Calu3 (cell line): ENCODE results near the gene ASGR1. TPM values are rescaled to one million over a fixed set of nuclear protein-coding genes. Genes with fewer than 3 reads are reported as not detected.
A peak's percentile ranks its signal among the peaks of the same experiment; 100 is the strongest.

Source experiments
- BruUV-seq: library from RNA; stranded (reverse); fragments of 400-500 nt; replicated peaks from 2 replicates; lab custom pipeline; 2021; lab: Mats Ljungman, UMichigan
- CTCF ChIA-PET: fragments of 300-600 bp; sonication (Branson Sonifier 250); formaldehyde crosslinking; loops from one replicate; lab custom pipeline; 2022; ENCODE audit warnings: antibody characterized with exemption; lab: Charles Lee
- DNase-seq: peaks from one replicate; pipeline ENCODE4 v3.0.0; 2022
- H3K27ac Mint-ChIP-seq: one replicate; pipeline ENCODE4 v1.8.0; 2022; ENCODE audit warnings: mixed read lengths; ENCODE audit not compliant: unreplicated experiment
- H3K27me3 Mint-ChIP-seq: one replicate; pipeline ENCODE4 v1.8.0; 2022; ENCODE audit warnings: mixed read lengths; ENCODE audit not compliant: unreplicated experiment
- H3K36me3 Mint-ChIP-seq: one replicate; pipeline ENCODE4 v1.8.0; 2022; ENCODE audit warnings: mild to moderate bottlenecking, moderate library complexity, mixed read lengths; ENCODE audit not compliant: insufficient read depth, unreplicated experiment
- H3K4me1 Mint-ChIP-seq: one replicate; pipeline ENCODE4 v1.8.0; 2022; ENCODE audit warnings: mild to moderate bottlenecking, low read depth, mixed read lengths; ENCODE audit not compliant: unreplicated experiment
- H3K4me3 Mint-ChIP-seq: one replicate; pipeline ENCODE4 v1.8.0; 2022; ENCODE audit warnings: mild to moderate bottlenecking, low read depth, moderate library complexity, mixed read lengths; ENCODE audit not compliant: unreplicated experiment
- H3K9me3 Mint-ChIP-seq: one replicate; pipeline ENCODE4 v1.8.0; 2022; ENCODE audit warnings: low read depth, mixed read lengths; ENCODE audit not compliant: unreplicated experiment
- CTCF ChIP-seq: fragments of 200-600 bp; IDR thresholded peaks from one replicate; pipeline ENCODE4 v1.8.0; 2022; ENCODE audit warnings: antibody characterized with exemption; ENCODE audit not compliant: unreplicated experiment
- intact Hi-C: fragments of 100-400 bp; cut with micrococcal nuclease; formaldehyde crosslinking; loops from one replicate; pipeline ENCODE4 v1.10.0; 2022; ENCODE audit not compliant: unreplicated experiment
- total RNA-seq: library from RNA; stranded (reverse); gene quantifications from 2 replicates; pipeline ENCODE4 v1.2.3, GENCODE V29; 2022

The ASGR1 gene
- total RNA-seq, 1 experiment from 2014 or later: 0.26 TPM

DNA sequence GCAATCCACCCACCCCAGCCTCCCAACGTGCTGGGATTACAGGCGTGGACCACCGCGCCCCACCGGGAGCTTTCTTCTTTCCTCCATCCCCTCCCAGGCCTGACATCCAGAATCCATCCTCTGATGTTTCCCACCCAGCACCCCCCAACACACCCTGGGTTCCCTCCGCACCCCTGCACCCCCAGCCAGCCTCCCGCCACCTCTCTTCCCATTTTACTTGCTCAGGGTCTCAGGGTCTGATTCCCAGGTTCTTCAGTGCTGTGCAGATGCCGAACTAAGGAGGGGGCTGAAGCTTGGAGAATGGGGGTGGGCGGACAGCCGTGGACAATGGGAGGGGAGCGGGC, 225 bp downstream of the ASGR1 start:
- BruUV-seq: no TSS peak
- intact Hi-C loops: no loop called here
- no peak overlapping the region for H3K4me3 Mint-ChIP-seq
- TF ChIP-seq CTCF: no peak
- H3K27ac Mint-ChIP-seq: no peak overlapping the region
- no peaks in the 10 kb centered on the region for H3K27me3 Mint-ChIP-seq
- CTCF ChIA-PET: interaction anchor here (1.1 to 2.6 kb wide), 2 partner anchors 17 to 133 kb away, joined by 4 to 20 read pairs; no protein-coding TSS in a partner anchor
- no peak for DNase-seq
- peaks cover 6% of the 10 kb centered on the region for H3K4me1 Mint-ChIP-seq
- H3K9me3 Mint-ChIP-seq: no peaks in the 10 kb centered on the region
- H3K36me3 Mint-ChIP-seq: peaks cover 7% of the 10 kb centered on the region

DNA sequence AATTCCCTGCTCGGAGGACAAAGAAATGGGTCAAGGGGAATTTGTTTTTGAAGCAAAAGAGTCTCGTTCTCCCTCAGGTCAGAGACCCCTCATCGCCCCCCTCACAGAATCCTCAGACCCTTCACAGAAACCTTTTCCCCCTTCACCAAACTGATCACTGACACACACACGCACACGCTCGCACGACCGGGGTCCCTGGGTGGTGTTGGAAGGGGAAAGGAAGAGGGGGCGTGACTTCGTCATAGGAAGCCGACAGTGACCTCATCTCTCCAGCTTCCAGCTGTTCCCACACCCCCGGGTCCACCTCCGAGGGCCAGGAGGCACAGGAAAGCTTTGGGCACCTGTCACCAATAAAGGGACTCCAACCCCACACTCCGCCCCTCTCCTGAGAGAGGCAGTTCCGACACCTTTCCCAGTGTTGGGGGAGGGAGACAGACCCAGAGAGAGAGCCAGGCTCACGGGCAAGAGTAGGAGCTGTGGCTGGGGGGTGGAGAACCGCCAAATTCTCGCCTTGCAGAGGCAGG, 1.2 kb downstream of the ASGR1 start:
- no peaks in the 10 kb centered on the region for H3K27me3 Mint-ChIP-seq
- H3K27ac Mint-ChIP-seq: no peak overlapping the region
- peaks cover 7% of the 10 kb centered on the region for H3K36me3 Mint-ChIP-seq
- no peak overlapping the region for H3K4me3 Mint-ChIP-seq
- peak; percentile 12 for DNase-seq
- no peaks in the 10 kb centered on the region for H3K9me3 Mint-ChIP-seq
- intact Hi-C loops: no loop called here
- CTCF ChIA-PET: interaction anchor here (1.0 to 2.6 kb wide), 3 partner anchors 13 to 132 kb away, joined by 3 to 20 read pairs (median 6); no protein-coding TSS in a partner anchor
- BruUV-seq: no TSS peak
- no peaks in the 10 kb centered on the region for H3K4me1 Mint-ChIP-seq
- TF ChIP-seq CTCF: no peak

DNA sequence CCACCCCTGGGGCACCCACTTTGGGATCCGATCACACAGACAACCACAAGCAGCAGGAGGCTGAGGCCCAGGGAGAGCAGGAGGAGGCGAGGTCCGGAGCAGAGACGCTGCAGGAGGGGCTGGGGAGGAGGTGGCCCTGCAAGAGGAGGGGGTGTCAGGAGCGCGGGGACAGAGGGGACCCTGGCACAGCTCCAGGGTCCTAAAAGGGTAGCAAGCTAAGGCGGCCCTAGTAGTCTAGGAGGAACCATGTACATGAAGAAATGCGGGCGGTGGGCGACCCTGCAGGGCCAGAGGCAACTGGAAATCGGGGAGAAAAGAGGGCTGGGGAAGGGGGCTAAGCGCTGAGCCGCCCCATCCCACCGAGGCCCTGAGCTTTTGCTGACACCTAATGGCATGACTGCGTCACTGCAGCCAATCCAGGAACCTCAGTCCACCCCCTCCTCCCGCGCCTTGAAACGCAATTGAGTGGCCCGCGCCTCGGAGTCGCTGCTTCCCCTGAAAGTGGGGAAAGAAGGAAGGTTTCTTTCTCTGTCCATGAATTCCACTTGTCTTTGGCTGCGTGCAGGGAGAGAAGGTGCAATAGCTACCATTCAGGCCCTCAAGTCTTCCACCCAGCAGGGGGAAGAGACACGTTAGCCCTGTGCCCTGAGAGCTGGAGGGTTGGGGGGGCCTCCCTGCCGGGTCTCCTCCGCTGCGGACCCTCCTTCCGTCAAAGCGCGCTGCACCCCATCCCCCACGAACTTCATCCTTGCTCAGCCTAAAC, 1.8 kb downstream of the ASGR1 start:
- BruUV-seq: no TSS peak
- peaks cover 7% of the 10 kb centered on the region for H3K36me3 Mint-ChIP-seq
- CTCF ChIA-PET: interaction anchor here (1.0 to 2.6 kb wide), 4 partner anchors 13 to 266 kb away, joined by 3 to 20 read pairs (median 5); no protein-coding TSS in a partner anchor
- no peak overlapping the region for H3K27ac Mint-ChIP-seq
- intact Hi-C loops: no loop called here
- H3K27me3 Mint-ChIP-seq: no peaks in the 10 kb centered on the region
- TF ChIP-seq CTCF: peak; percentile 65
- no peak overlapping the region for H3K4me3 Mint-ChIP-seq
- H3K4me1 Mint-ChIP-seq: no peaks in the 10 kb centered on the region
- peak; percentile 62 for DNase-seq
- H3K9me3 Mint-ChIP-seq: no peaks in the 10 kb centered on the region

- Mint-ChIP-seq H3K4me3 (no peak overlapping the region), H3K36me3 (peaks cover 7% of the 10 kb centered on the region), H3K27me3 (no peaks in the 10 kb centered on the region), H3K27ac (no peak overlapping the region), H3K4me1 (no peaks in the 10 kb centered on the region), H3K9me3 (no peaks in the 10 kb centered on the region)
- no peak for DNase-seq
- no peak for TF ChIP-seq CTCF
- CTCF ChIA-PET: interaction anchor here (1.0 to 2.6 kb wide), 4 partner anchors 12 to 266 kb away, joined by 3 to 20 read pairs (median 5); no protein-coding TSS in a partner anchor
- no TSS peak for BruUV-seq
- intact Hi-C loops: no loop called here
Observed at GRCh38 chr17:7176841-7177190, 2.4 kb downstream of the ASGR1 start.
